ENCODE measurements around the gene PCSK6.

Gene PCSK6

GRCh38 chr15:101474233-101474632 is 15.3 kb downstream of the PCSK6 start:
- no peak overlapping the region for H3K9ac ChIP-seq (ENCODE audit: low read depth, low read length, poor library complexity)
- H3K18ac ChIP-seq (ENCODE audit: low read length), result no peak overlapping the region
- H3K4me2 ChIP-seq (ENCODE audit: insufficient read depth, low read length, poor library complexity, severe bottlenecking), result no peak overlapping the region
- no peak overlapping the region for H2AK5ac ChIP-seq (ENCODE audit: low read depth, low read length)
- H4K91ac ChIP-seq (ENCODE audit: low read depth, low read length, poor library complexity), result no peak overlapping the region
- no peak overlapping the region for H3K27ac ChIP-seq (replicated peaks; ENCODE audit: low read length)
- H3K4me1 ChIP-seq (ENCODE audit: control insufficient read depth in 2 of 2, insufficient read depth in 1 of 2, low read depth in 1 of 2, low read length in 2 of 2), result peaks cover 0 to 2% of the 10 kb centered on the region in 2 donors
- H2BK5ac ChIP-seq (ENCODE audit: low read length), result no peak overlapping the region
- no peaks in the 10 kb centered on the region for H3K36me3 ChIP-seq (replicated peaks in 1 of 2; ENCODE audit: control insufficient read depth in 2 of 2, insufficient read depth in 2 of 2, low read length in 2 of 2)
- no peak overlapping the region for H3K4ac ChIP-seq (ENCODE audit: low read length)
- no peak overlapping the region for H3K4me3 ChIP-seq (ENCODE audit: low read length in 2 of 2)
- no peak overlapping the region for H3K14ac ChIP-seq (ENCODE audit: low read length)
- H3K23ac ChIP-seq (ENCODE audit: low read depth, low read length, poor library complexity), result peak overlapping the region; percentile 70
- no peak for DNase-seq (ENCODE audit: low spot score)
- no peaks in the 10 kb centered on the region for H3K79me1 ChIP-seq (ENCODE audit: low read depth, low read length)
- no peak overlapping the region for H4K8ac ChIP-seq (ENCODE audit: low read depth, low read length)
- H2BK12ac ChIP-seq (ENCODE audit: low read length), result no peak overlapping the region
- H2AFZ ChIP-seq (ENCODE audit: low read length), result no peak overlapping the region
- no peaks in the 10 kb centered on the region for H3K27me3 ChIP-seq (ENCODE audit: control insufficient read depth in 3 of 3, insufficient read depth in 3 of 3, low read depth in 1 of 3, low read length in 3 of 3)
- H2BK120ac ChIP-seq (ENCODE audit: low read depth, low read length), result no peak overlapping the region
- no CpG with 5 or more reads among the region's 10 CpGs for WGBS, 2 donors (ENCODE audit: extremely low coverage in 2 of 2, insufficient read length in 2 of 2, insufficient replicate concordance in 1 of 2)
- no peak overlapping the region for H2BK15ac ChIP-seq (ENCODE audit: low read length)
- H3K9me3 ChIP-seq (replicated peaks in 1 of 2; ENCODE audit: control insufficient read depth in 2 of 2, insufficient read depth in 1 of 2, low read depth in 1 of 2, low read length in 2 of 2), result no peaks in the 10 kb centered on the region

- no peak for DNase-seq (ENCODE audit: low spot score)
- no peak overlapping the region for H3K4me3 ChIP-seq (ENCODE audit: low read length in 2 of 2)
- no peak overlapping the region for H2BK120ac ChIP-seq (ENCODE audit: low read depth, low read length)
- H3K18ac ChIP-seq (ENCODE audit: low read length), result no peak overlapping the region
- H3K27ac ChIP-seq (replicated peaks; ENCODE audit: low read length), result no peak overlapping the region
- no peak overlapping the region for H2BK15ac ChIP-seq (ENCODE audit: low read length)
- no peak overlapping the region for H3K4me2 ChIP-seq (ENCODE audit: insufficient read depth, low read length, poor library complexity, severe bottlenecking)
- no peak overlapping the region for H3K4ac ChIP-seq (ENCODE audit: low read length)
- no peaks in the 10 kb centered on the region for H3K27me3 ChIP-seq (ENCODE audit: control insufficient read depth in 3 of 3, insufficient read depth in 3 of 3, low read depth in 1 of 3, low read length in 3 of 3)
- no peak overlapping the region for H2AK5ac ChIP-seq (ENCODE audit: low read depth, low read length)
- H3K14ac ChIP-seq (ENCODE audit: low read length), result no peak overlapping the region
- no peak overlapping the region for H3K23ac ChIP-seq (ENCODE audit: low read depth, low read length, poor library complexity)
- H3K9ac ChIP-seq (ENCODE audit: low read depth, low read length, poor library complexity), result no peak overlapping the region
- no peak overlapping the region for H4K8ac ChIP-seq (ENCODE audit: low read depth, low read length)
- no peaks in the 10 kb centered on the region for H3K9me3 ChIP-seq (replicated peaks in 1 of 2; ENCODE audit: control insufficient read depth in 2 of 2, insufficient read depth in 1 of 2, low read depth in 1 of 2, low read length in 2 of 2)
- WGBS, 2 donors (ENCODE audit: extremely low coverage in 2 of 2, insufficient read length in 2 of 2, insufficient replicate concordance in 1 of 2), result no CpG with 5 or more reads among the region's 13 CpGs
- no peak overlapping the region for H4K91ac ChIP-seq (ENCODE audit: low read depth, low read length, poor library complexity)
- no peak overlapping the region for H2BK5ac ChIP-seq (ENCODE audit: low read length)
- H3K79me1 ChIP-seq (ENCODE audit: low read depth, low read length), result no peaks in the 10 kb centered on the region
- no peak overlapping the region for H2AFZ ChIP-seq (ENCODE audit: low read length)
- H3K4me1 ChIP-seq (ENCODE audit: control insufficient read depth in 2 of 2, insufficient read depth in 1 of 2, low read depth in 1 of 2, low read length in 2 of 2), result peaks cover 0 to 2% of the 10 kb centered on the region in 2 donors
- H2BK12ac ChIP-seq (ENCODE audit: low read length), result no peak overlapping the region
- no peaks in the 10 kb centered on the region for H3K36me3 ChIP-seq (replicated peaks in 1 of 2; ENCODE audit: control insufficient read depth in 2 of 2, insufficient read depth in 2 of 2, low read length in 2 of 2)
Measured at GRCh38 chr15:101472033-101472432, 17.5 kb downstream of the PCSK6 start.

GRCh38 chr15:101470548-101471239 is 18.8 kb downstream of the PCSK6 start:
- no peak overlapping the region for H3K23ac ChIP-seq (ENCODE audit: low read depth, low read length, poor library complexity)
- no peak overlapping the region for H2BK5ac ChIP-seq (ENCODE audit: low read length)
- DNase-seq (ENCODE audit: low spot score), result no peak
- no peak overlapping the region for H3K27ac ChIP-seq (replicated peaks; ENCODE audit: low read length)
- no CpG with 5 or more reads among the region's 15 CpGs for WGBS, 2 donors (ENCODE audit: extremely low coverage in 2 of 2, insufficient read length in 2 of 2, insufficient replicate concordance in 1 of 2)
- no peaks in the 10 kb centered on the region for H3K79me1 ChIP-seq (ENCODE audit: low read depth, low read length)
- no peaks in the 10 kb centered on the region for H3K27me3 ChIP-seq (ENCODE audit: control insufficient read depth in 3 of 3, insufficient read depth in 3 of 3, low read depth in 1 of 3, low read length in 3 of 3)
- no peak overlapping the region for H2BK120ac ChIP-seq (ENCODE audit: low read depth, low read length)
- peaks cover 0 to 2% of the 10 kb centered on the region in 2 donors for H3K4me1 ChIP-seq (ENCODE audit: control insufficient read depth in 2 of 2, insufficient read depth in 1 of 2, low read depth in 1 of 2, low read length in 2 of 2)
- no peak overlapping the region for H4K8ac ChIP-seq (ENCODE audit: low read depth, low read length)
- H2AFZ ChIP-seq (ENCODE audit: low read length), result no peak overlapping the region
- H3K14ac ChIP-seq (ENCODE audit: low read length), result no peak overlapping the region
- no peak overlapping the region for H3K4me3 ChIP-seq (ENCODE audit: low read length in 2 of 2)
- no peak overlapping the region for H3K4me2 ChIP-seq (ENCODE audit: insufficient read depth, low read length, poor library complexity, severe bottlenecking)
- H3K4ac ChIP-seq (ENCODE audit: low read length), result no peak overlapping the region
- H3K18ac ChIP-seq (ENCODE audit: low read length), result no peak overlapping the region
- no peak overlapping the region for H2AK5ac ChIP-seq (ENCODE audit: low read depth, low read length)
- no peak overlapping the region for H2BK12ac ChIP-seq (ENCODE audit: low read length)
- no peak overlapping the region for H3K9ac ChIP-seq (ENCODE audit: low read depth, low read length, poor library complexity)
- no peak overlapping the region for H4K91ac ChIP-seq (ENCODE audit: low read depth, low read length, poor library complexity)
- peaks cover 0 to 6% of the 10 kb centered on the region in 2 donors for H3K9me3 ChIP-seq (replicated peaks in 1 of 2; ENCODE audit: control insufficient read depth in 2 of 2, insufficient read depth in 1 of 2, low read depth in 1 of 2, low read length in 2 of 2)
- no peaks in the 10 kb centered on the region for H3K36me3 ChIP-seq (replicated peaks in 1 of 2; ENCODE audit: control insufficient read depth in 2 of 2, insufficient read depth in 2 of 2, low read length in 2 of 2)
- H2BK15ac ChIP-seq (ENCODE audit: low read length), result no peak overlapping the region

- Histone ChIP-seq H4K91ac (ENCODE audit: low read depth, low read length, poor library complexity) (no peak overlapping the region), H2BK12ac (ENCODE audit: low read length) (no peak overlapping the region), H3K4me2 (ENCODE audit: insufficient read depth, low read length, poor library complexity, severe bottlenecking) (no peak overlapping the region), H3K23ac (ENCODE audit: low read depth, low read length, poor library complexity) (no peak overlapping the region), H3K36me3 (replicated peaks in 1 of 2; ENCODE audit: control insufficient read depth in 2 of 2, insufficient read depth in 2 of 2, low read length in 2 of 2) (no peaks in the 10 kb centered on the region), H2BK120ac (ENCODE audit: low read depth, low read length) (no peak overlapping the region), H3K79me1 (ENCODE audit: low read depth, low read length) (no peaks in the 10 kb centered on the region), H3K27ac (replicated peaks; ENCODE audit: low read length) (no peak overlapping the region), H2BK15ac (ENCODE audit: low read length) (no peak overlapping the region), H3K4me3 (ENCODE audit: low read length in 2 of 2) (no peak overlapping the region), H3K4ac (ENCODE audit: low read length) (no peak overlapping the region), H2BK5ac (ENCODE audit: low read length) (no peak overlapping the region), H3K9me3 (replicated peaks in 1 of 2; ENCODE audit: control insufficient read depth in 2 of 2, insufficient read depth in 1 of 2, low read depth in 1 of 2, low read length in 2 of 2) (peaks cover 4 to 6% of the 10 kb centered on the region in 2 donors), H4K8ac (ENCODE audit: low read depth, low read length) (no peak overlapping the region), H3K27me3 (ENCODE audit: control insufficient read depth in 3 of 3, insufficient read depth in 3 of 3, low read depth in 1 of 3, low read length in 3 of 3) (no peaks in the 10 kb centered on the region), H3K9ac (ENCODE audit: low read depth, low read length, poor library complexity) (no peak overlapping the region), H2AFZ (ENCODE audit: low read length) (no peak overlapping the region), H3K14ac (ENCODE audit: low read length) (no peak overlapping the region), H2AK5ac (ENCODE audit: low read depth, low read length) (no peak overlapping the region), H3K4me1 (ENCODE audit: control insufficient read depth in 2 of 2, insufficient read depth in 1 of 2, low read depth in 1 of 2, low read length in 2 of 2) (peaks cover 0 to 2% of the 10 kb centered on the region in 2 donors), H3K18ac (ENCODE audit: low read length) (no peak overlapping the region)
- no CpG with 5 or more reads among the region's 21 CpGs for WGBS, 2 donors (ENCODE audit: extremely low coverage in 2 of 2, insufficient read length in 2 of 2, insufficient replicate concordance in 1 of 2)
- no peak for DNase-seq (ENCODE audit: low spot score)
Measured at GRCh38 chr15:101469520-101470288, 19.8 kb downstream of the PCSK6 start.
